GM19467 (cell line): ENCODE data around the gene SLC1A2.

Experiments
- ATAC-seq: cut with Tn5 transposase; IDR thresholded peaks from one replicate; pipeline ENCODE4 v1.9.1; 2021; ENCODE audit warnings: mild to moderate bottlenecking, moderate library complexity; ENCODE audit not compliant: unreplicated experiment

The SLC1A2 gene

DNA sequence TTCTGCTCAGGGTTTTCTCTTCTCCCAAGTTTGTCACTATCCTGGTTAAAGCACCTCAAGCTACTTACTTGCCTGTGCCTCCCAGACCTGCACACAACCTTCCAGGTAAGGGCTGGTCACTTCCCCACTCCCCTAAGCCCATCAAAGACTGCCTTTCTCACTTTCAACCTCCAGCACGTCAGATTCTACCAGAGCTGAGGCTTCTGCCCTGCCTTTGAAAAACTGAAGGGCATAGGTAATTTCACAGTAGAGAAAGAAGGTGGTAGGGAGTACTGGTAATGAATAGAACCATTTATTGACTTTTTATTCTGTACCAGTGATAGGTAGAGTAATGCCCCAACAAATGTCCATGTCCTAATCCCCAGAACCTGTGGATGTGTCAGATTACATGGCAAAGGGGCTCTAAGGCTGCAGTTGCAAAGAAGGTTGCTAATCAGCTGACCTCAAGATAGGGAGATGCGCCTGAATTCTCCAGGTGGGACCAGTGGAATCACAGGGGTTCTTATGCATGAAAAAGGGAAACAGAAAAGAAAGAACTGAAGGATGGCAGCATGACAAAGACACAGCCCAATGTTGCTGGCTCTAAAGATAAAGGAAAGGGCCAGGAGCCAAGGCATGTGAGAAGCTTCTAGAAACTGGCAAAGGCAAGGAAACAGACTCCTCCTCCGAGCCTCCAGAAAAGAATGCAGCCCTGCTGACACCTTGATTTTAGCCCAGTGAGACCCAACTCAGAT, 89.0 kb downstream of the SLC1A2 start:
- no peak for ATAC-seq

DNA sequence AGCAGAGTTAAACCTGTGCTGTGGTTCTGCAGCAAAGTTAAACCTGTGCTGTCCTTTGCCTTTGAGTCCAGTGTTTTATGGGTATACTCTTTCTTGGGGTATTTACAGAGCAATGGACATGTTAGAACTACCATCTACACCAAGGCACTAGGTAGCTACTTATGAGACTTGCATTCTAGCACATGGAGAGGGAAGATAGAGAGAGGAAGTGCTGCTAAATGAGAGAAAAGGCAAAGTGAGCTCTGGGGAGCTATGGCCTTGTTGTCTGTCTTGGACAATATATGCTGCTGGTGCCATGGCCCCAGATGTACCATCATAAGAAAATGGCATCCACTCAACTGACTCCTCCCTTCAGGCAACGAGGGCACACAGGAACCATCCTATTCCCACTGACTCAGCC, 91.5 kb downstream of the SLC1A2 start:
- ATAC-seq = no peak

- no peak for ATAC-seq
Measured at GRCh38 chr11:35326266-35326879, 93.0 kb downstream of the SLC1A2 start.

DNA sequence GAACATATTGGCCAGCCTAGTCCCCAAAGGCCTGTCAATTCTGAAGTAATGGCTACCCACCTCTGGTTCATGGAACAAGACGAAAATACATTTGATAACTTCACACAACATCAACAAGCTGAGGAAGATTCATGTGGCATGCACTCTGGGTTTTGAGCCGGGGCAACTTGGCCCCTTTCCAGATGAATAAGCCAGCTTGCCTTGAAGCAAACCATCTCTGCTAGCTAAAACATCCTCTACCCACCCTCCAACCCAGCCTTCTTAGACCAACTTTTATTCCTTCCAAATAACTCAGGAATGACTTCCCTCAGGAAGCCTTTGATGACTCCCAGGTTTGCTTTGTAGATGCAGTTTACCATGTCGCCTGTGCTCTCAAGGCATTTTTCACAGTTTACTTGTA, 94.4 kb downstream of the SLC1A2 start:
- ATAC-seq = no peak

DNA sequence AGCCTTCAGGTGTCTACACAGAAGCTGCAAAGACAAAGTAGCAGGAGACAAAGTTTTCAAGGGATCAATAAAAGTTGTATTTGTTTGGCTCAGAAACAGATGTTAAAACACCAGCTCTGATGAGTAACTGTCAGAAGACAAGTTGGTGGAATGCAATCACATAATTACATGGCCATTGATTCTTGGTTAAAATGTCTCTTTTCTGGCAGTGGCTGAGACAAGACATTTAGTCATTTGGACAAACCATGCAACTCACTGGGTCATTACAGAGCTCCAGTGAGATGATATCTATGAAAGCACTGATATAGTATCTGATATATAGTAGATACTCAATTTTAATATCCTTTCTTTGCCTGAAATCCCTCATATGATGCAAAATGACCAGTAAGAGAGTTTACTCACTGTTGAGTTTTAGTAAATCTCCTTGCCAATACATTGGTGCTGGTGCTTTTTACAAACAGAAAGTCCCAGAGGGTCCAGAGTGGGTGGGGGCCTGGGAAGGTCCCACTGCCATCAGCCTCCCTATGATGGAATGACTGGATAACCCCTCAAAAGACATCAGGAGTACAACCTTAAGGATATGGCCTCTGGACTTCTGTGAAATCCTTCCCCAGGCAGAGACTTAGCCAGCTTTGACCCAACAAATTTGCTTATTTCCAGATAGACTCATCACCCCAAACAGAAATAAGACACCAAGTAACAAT, 95.0 kb downstream of the SLC1A2 start:
- ATAC-seq = no peak

GRCh38 chr11:35323076-35323868, 96.1 kb downstream of the SLC1A2 start:
- no peak for ATAC-seq

- ATAC-seq = no peak
Measured at GRCh38 chr11:35322318-35322979, 96.9 kb downstream of the SLC1A2 start.

DNA sequence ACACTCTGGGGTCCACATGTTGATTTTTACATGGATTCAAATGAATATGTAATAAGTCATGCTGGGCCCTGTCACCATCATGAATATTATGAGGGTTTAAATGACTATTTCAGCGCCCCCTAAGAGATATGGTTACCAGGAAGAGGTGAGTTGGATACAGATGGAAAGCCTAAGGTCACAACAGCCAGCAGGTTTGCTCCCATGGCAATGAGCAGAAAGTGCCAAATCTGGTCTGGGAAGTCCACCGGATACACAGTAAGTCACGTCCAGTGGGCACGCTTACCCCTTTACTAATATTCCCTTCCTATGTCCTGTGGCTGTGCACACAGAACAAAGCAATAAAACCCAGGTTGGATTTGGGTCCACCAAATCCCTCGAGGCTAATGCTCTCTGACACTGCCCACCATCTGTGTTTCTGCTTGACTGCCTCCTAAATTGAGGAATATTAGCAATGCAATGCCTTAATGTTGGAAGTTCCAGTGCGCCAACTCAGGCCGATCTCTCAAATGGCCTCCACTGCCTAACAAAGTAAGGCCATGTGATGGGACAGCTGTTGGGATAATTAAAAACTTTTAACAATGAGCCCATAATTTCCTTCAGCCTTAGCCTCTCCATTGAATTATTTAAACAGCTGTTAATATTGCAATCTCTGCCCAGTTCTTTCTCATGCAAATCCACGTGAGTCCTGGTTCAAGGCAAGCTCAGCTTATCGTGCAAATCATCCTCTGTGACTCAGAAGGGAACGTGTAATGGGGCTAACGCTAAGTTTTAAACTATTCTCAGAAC, 97.6 kb downstream of the SLC1A2 start:
- no peak for ATAC-seq

GRCh38 chr11:35321111-35321510, 98.2 kb downstream of the SLC1A2 start:
- no peak for ATAC-seq

DNA sequence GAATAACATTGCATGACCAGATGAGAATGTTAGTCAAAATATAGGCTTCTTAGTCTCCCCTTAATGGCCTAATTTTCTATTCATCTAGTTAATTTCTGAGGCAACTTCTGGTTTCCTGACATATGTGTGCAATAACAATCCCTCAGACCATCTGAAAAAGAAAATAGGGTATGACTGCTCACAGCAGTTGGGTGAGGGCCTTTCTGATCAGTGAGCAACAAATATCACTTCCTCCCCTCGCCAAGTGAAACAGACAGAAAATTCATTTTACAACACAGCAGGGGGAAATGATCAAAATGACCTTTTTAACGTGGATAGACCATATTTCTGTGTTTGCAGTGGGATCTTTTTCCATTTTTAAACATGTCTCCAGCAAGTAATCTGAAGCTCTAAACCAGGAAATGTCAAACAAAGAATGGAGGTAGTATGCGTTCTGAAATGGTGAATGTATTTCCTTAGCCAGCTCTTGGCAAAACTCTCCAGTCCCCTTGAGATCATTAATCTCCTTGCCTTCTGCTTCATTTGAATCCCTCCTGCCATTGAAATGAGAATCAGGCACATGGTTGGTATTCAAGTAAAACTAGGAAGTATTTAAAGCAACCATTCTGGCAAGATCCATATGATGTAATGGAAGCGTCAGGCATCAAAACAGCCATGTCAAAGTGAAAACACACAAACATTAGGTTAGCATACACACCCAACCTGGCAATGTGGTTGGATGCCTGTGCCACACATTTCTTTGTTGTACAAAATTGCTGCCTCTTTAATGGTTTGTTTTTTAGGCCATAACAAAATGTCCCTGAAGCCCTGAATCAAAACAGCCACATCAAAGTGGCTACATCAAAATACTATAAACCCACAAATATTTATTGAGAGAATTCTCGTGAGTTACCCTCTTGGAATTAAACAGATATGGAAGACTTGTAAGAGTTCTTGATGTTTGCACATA, 100.1 kb downstream of the SLC1A2 start:
- no peak for ATAC-seq

GRCh38 chr11:35318309-35318708, 101.0 kb downstream of the SLC1A2 start:
- no peak for ATAC-seq

DNA sequence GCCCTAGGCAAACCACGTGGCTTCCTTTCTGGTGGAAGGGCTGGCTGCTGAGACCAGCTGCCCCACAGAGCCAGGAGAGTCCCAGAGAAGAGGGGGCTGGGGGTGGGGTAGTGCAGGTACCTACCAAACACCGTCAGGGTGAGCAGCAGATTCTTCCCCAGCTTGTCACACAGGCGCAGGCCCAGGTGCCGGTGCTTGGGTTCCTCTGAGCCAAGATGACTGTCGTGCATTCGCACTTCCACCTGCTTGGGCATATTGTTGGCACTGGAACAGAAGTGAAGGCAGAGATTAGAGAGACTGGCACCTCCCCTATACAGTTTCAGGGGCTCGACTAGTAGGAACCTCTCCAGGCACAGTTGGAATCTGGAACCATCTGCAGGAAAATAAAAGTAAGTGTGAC, 102.1 kb downstream of the SLC1A2 start:
- ATAC-seq = no peak

DNA sequence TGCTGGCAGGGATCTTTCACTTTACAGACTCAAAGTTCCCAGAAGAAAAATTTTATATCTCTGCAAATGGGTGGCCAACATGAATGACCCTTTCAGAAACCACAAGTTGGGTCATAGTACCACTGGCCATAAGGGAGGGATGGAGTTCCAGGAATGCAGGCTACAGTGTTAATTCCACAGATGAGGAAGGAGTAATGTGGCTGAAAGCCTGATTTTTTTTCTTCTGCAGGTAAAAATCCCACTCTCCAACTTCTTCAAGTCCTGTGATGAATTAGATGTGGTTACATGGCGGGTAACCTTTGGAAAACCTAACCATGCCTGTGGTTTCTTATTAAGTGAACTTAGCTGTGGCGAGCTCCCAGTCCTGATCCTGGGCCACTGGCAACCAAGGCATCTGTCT, 103.2 kb downstream of the SLC1A2 start:
- ATAC-seq = no peak

DNA sequence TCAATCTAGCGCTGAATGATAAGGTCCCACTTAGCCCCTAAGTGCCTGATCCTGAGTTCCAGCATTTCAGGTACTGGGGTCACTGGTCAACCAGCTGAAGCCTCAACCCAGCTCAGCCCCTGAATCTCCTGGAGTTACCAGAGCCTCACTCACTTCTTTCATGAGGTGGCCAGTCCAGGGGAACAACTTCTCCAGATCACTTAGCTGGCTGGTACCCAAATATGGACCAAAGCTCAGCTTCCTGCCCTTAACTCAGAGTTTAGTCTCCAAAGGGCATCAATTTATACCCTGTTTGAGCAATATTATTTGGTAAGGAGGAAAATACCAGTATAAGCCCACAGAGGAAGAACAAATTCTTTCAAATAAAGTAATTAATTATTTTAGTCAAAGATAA, 105.6 kb downstream of the SLC1A2 start:
- ATAC-seq = no peak

- ATAC-seq = peak; percentile 62
Measured at GRCh38 chr11:35313066-35313759, 106.1 kb downstream of the SLC1A2 start.

- no peak for ATAC-seq
Measured at GRCh38 chr11:35311331-35311730, 108.0 kb downstream of the SLC1A2 start.

GRCh38 chr11:35308157-35308556, 111.2 kb downstream of the SLC1A2 start:
- ATAC-seq = no peak

DNA sequence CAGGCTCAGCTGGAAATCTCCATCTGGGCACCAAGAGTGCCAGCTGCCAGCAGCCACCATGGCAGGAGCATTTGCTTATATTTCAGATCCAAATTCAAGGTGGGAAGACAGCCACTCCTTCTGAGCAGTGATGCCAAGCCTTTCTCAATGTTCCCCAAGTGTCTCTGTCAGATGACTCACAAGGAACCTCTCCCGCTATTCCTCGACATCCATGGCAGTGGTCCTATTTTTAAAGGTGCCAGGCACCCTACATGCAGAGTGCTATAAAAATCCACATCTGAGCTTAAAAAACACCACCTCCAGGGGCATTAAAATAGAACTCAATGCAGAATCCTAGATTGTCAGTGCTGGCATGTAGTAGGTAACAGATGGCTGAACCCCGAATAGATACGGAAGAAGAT, 112.1 kb downstream of the SLC1A2 start:
- no peak for ATAC-seq
